HTR-8/SVneo (cell line): Measurements from ENCODE around the gene RSPH3.
A peak's percentile ranks its signal among the peaks of the same experiment; 100 is the strongest.
"Not testable (repeated sequence)": the region's sequence is repeated elsewhere in the genome, so short reads cannot be mapped to it uniquely, and the experiment has no call there.

Source experiments
- DNase-seq: peaks from one replicate; pipeline ENCODE4 v3.0.0; 2011; ENCODE audit warnings: low spot score, mixed read lengths; ENCODE audit not compliant: insufficient read length
- FAIRE-seq: peaks from 2 replicates; lab custom pipeline; 2011; peaks lifted over from hg19 to GRCh38; lab: Jason Lieb, UNC

The RSPH3 gene

DNA sequence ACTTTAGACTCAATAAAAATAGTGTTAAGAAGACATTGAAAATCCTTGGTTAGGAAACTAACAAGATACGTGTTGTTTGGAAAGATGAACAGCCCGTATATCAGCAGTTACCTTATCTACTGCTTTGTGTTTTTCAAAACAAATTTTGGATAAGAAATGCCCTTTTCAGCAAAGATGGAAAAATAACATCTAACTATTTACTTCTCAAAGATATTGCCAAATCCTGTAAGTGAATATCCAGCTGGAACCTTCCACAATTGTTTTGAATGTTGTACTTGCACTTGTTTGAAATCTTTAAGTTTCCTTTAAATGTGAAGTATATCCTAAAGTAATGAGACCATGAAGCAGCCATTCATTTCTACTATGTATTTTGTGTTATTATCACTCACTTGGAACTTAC is 30.2 kb upstream of the RSPH3 start:
- FAIRE-seq, result no peak
- no peak for DNase-seq

DNA sequence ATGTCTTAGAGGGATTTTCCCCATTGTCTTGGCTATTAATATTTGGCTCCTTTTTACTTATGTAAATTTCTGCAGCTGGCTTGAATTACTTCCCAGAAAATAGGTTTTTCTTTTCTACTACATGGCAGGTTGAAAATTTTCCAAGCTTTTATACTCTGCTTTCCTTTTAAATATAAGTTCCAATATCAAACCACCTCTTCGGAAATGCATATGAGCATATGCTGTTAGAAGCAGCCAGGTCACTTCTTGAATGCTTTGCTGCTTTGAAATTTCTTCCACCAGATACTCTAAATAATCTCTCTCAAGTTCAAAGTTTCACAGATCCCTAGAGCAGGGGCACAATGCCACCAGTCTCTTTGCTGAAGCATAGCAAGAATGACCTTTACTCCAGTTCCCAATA is 25.2 kb upstream of the RSPH3 start:
- not testable (repeated sequence) for DNase-seq, FAIRE-seq

DNA sequence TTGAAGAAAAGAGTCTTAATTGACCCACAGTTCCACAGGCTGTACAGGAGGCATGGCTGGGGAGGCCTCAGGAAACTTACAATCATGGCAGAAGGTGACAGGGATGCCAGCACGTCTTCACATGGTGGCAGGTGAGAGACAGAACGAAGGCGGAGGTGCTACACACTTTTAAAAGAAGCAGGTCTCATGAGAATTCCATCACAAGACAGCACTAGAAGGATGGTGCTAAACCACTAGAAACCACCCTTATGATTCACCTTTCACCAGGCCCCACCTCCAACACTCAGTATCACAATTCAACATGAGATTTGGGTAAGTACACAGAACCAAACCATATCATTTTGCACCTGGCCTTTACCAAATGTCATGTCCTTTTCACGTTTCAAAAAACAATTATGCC is 23.9 kb upstream of the RSPH3 start:
- no peak for FAIRE-seq
- no peak for DNase-seq

DNA sequence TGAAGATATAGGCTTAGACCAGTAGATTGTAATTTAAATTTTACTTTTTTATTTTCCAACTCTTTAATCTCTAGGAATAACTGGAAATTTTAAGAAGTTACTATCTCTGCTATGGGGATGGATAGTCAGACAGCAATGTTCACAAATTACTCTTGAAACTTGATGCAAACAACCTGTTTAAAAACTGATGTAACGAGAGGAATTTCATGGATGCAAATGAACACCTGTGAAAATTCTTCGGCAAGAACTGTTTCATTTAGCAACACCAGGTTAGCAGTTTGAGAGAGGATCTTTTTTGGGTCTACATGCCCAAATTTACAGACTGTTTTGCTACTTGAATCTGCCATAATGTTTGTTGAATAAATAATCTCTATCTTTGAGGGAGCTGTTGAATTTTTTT is 20.0 kb upstream of the RSPH3 start:
- DNase-seq (no peak), FAIRE-seq (no peak)

DNA sequence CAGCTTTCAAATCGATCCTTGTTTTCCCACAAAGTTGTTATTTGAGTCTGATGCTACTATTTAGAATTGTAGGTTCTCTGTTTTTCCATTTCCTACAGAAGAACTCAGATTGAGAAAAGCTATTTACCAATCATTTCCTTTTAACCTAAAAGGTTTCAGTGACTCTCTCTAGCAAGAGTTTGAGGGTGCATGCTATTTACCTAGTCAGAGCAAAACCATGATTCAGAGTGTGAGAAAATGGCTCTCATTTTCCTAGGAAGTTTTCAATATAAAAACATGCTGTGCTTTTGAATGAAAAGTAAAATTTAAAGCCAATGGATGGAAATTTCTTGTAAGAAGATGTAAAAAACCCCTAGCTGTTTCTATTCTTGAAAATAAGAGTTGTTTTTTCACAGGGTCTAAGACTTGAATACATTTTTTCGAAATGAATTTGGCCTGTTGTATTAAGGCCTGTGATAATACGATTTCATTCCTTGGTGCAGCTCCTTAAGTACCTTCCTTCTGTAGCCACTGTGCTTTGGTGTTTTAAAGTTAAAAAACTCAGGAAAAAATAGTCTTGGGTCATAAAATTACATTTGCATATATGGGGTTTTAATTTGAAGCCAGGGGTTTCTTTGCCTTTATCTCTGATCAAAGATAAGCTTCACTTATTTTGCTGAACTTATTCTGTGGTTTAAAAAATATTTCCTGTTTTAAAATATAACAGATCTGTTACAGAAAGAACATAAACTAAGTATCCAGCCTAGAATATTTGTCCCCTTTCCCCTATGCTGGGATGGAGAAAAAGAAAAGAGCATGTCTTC is 18.0 kb upstream of the RSPH3 start:
- FAIRE-seq, result no peak
- no peak for DNase-seq

DNA sequence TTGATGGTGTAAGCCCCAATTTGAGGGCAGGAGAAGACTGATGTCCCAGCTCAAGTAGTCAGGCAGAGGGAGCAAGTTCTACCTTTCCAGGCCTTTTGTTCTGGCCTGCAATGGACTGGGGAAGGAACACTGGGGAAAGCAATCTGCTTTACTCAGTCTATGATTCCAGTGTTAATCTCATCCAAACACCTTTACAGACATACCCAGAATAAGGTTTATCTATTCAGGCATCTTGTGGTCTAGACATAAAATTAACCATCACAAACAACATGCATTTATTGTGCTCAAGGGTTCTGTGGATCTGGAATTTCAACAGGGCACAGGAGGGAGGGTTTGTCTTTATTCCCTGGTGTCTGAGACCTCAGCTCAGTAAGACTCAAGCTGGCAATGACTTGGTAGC is 14.4 kb upstream of the RSPH3 start:
- FAIRE-seq (no peak), DNase-seq (no peak)

DNA sequence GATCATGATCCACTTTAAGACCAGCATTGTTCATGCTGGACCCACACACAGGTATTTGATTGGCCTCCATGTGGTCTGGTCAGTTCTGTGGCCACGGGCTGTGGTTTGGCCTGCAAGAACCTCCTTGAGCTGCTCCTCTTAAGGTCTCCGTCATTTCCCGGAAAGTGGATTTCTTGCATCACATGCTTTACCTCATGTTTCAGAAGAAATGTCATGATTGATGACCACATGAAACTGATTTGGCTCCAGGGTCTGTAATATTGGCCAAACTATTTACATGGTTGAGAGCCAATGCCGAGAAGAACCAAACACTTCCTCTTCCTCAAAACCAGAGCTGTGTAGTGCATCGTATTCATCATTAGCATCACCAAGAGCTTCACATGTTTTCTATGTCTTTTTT is 13.2 kb upstream of the RSPH3 start:
- FAIRE-seq, result no peak
- no peak for DNase-seq

DNA sequence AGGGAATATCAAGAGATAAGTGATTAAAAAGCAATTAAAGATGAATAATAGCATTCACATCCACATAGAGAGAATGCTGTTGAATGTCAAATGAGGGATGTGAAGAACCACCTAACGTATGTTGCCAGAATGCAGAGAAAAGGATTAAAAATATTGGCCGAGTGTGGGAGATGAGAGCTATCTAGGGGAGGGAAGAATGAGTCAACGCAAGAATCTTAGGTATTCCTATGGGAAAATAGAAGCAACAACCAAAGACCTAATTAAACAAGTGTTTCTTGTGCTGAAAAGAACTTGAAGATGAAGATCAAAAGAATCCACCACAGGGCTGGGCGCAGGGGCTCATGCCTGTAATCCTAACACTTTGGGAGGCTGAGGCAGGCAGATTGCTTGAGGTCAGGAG is 12.2 kb upstream of the RSPH3 start:
- DNase-seq (peak; percentile 10), FAIRE-seq (no peak)

DNA sequence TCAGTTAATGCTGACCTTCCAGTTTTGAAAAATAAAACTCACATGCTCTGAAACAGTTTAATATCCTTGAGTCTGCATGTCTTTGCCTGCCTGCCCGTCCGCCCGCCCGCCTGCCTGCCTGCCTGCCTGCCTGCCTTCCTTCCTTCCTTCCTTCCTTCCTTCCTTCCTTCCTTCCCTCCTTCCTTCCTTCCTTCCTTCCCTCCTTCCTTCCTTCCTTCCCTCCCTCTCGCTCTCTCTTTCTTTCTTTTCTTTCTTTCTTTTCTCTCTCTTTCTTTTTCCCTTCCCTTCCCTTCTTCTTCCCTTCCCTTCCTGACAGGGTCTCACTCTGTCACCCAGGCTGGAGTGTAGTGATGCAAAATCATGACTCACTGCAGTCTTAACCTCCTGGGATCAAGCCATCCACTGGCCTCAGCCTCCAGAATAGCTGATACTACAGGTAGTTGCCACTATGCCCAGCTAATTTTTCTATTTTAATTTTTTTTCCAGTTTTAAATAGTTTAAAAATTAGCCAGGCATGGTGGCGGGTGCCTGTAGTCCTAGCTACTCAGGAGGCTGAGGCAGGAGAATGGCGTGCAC is 10.1 kb upstream of the RSPH3 start:
- DNase-seq, FAIRE-seq: not testable (repeated sequence)

DNA sequence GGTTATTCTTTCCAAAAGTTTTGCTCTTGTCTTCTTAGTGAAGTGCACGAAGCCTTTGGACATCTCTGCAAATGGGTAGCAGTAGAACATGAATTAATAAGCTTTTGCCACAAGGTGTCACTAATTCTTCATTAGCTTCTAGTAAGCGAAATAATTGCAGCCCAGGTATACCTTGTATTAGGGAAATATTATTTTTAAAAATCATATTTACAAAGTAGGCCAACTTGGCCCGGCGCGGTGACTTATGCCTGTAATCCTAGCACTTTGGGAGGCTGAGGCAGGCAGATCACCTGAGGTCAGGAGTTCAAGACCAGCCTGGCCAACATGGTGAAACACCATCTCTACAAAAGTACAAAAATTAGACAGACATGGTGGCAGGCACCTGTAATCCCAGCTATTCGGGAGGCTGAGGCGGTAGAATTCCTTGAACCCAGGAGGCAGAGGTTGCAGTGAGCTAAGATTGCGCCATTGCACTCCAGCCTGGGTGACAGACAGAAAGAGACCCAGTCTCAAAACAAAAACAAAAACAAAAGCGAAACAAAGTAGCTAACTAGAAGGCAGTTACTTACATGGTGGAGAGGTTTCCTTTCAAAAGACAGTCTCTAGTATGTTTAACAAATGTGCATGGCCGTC is 8.8 kb upstream of the RSPH3 start:
- FAIRE-seq (no peak), DNase-seq (no peak)

DNA sequence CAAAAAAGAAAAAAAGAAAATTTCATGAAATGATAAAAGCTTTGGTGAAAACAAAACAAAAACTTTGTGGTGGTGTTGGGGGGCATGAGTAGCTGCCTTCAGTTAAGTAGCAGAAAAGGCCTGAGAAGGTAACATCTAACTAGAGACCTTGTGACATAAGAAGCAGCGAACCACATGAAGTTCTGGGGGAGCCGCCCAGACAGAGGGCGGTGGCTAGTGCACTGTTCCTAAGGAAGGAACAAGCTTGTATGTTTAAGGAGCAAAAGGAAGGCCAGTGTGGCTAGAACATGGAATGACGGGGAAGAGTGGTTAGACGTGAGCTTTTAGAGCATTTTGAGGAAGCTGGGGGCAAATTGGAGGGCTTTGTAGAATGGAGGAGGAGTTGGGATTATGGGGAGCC is 7.5 kb upstream of the RSPH3 start:
- DNase-seq (no peak), FAIRE-seq (no peak)

DNA sequence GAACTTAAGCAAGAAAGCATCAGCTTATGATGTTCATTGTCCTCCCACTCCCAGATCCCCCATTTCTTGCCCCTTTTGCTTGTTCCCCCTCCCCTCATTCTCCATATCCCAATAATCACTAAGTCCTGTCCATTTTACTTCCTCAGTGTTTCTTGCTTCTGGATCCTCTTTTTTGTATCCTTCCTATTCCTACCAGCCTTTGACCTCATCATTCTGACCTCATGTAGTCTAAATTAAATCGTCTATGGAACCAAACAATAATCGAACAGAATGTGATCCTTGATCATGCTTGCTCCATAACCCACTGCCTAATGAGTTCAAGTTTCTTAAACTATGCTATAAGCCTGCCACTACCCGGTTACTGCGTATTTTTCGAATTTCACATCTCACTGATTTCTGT is 5.4 kb upstream of the RSPH3 start:
- DNase-seq (no peak), FAIRE-seq (no peak)

DNA sequence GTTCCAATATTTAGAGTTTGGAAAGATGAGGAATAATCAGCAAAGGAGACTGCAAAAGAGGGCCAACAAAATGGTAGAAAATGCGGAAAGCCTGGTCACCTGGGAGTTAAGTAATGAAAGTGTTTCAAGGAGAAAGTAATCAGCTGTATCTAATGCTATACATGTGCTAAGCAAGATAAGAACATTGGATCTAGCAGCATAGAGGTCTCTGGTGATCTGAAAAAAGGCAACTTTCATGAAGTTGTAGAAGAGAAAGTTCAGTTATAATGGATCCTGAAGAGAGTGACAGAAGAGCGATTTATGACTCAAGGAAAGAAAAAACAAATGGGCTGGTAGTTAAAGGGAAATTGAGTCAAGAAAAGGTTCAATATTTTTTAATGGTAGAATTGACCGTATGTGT is 4.6 kb upstream of the RSPH3 start:
- FAIRE-seq, result no peak
- DNase-seq, result no peak

DNA sequence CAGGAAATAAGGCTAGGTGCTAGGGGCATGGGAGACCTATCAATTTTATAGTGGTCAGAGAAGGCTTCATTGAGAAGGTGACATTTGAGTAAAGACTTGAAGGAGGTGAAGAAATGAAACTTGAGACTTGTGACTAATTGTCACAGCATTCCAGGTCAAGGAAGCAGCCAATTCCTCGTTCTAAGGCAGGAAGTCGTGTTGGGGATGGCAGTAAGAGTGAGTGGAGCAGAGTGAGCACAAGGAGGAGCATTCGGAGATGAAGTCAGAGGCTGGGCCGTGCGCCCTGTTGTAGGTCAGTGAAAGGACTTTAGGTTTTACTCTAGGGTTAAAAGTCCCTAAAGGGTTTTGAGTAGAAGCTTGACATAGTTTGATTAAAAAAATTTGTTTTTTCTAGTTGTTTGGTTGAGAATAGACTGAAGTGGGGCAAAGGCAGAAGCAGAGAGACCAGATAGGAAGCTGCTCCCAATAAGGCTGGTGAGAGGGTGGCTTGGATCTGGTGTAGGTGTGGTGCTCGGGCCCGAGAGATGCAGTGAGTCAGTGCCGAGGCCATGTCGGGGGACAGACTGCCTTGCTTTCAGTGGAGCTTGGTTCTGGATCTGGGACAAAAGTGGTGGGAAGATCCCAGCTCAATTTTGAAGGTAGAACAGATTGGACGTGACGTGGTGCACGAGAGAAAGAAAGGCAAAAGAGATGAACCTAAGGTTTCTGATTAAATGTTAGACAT is 2.6 kb upstream of the RSPH3 start:
- FAIRE-seq (no peak), DNase-seq (peak; percentile 33)

DNA sequence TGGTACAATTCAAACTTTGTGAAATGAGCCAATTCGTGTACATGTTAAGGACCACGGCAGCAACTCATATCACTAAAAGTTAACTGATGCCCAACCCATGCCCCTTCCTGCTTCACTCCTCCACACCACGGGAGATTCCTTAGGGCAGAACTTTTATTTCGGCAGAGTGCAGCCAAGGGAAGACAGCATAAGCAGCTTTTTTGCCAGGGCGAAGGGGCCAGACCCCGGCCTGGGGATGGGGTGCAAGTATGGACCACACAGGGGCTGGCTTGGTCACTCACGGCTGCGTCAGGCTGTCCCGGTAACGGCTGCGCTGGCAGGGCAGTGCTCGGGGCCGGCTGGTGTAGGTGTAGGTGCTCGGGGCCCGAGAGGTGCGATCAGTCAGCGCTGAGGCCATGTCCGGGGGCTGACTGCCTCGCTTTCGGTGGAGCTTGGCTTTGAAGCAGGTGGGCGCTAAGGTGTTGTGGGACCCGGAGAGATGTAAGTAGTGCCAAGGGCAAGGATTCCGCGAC is 792 bp downstream of the RSPH3 start:
- no peak for FAIRE-seq
- no peak for DNase-seq

DNA sequence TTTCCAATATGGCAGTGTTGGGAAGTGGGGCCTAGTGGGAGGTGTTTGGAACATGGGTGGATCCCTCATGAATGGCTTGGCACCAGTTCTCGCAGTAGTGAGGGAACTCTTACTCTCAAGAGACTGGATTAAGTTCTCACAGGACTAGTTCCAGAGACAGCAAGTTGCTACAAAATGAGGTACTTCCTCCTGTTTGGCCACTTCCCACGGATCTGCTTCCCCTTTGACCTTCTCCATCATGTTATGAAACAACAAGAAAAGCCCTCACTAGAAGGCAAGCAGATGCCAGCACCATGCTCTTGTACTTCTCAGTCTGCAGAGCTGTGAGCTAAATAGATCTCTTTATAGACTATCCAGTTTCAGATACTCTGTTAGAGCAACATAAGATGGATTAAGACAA is 3.1 kb downstream of the RSPH3 start:
- no peak for FAIRE-seq

DNA sequence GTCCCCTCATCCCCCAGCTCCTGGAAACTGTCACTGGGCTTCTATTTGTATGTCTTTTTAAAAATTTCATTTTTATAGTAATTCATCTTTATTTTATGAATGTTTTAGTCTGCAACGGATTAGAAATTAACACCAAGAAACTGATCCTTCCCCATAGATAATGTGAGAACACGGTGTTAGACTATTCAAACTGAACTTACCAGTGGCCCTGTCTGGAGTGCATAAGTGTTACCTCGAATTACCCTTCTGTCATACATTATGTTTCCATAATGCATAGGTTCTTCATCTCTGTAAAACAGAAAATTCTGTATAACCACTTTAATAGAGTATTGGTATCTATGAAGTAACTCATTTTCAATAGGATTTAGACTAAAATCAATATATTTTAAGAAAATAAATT is 6.4 kb downstream of the RSPH3 start:
- no peak for FAIRE-seq
- no peak for DNase-seq

More for the DNA sequence above, 3.1 kb downstream of the RSPH3 start:
- no peak for DNase-seq

DNA sequence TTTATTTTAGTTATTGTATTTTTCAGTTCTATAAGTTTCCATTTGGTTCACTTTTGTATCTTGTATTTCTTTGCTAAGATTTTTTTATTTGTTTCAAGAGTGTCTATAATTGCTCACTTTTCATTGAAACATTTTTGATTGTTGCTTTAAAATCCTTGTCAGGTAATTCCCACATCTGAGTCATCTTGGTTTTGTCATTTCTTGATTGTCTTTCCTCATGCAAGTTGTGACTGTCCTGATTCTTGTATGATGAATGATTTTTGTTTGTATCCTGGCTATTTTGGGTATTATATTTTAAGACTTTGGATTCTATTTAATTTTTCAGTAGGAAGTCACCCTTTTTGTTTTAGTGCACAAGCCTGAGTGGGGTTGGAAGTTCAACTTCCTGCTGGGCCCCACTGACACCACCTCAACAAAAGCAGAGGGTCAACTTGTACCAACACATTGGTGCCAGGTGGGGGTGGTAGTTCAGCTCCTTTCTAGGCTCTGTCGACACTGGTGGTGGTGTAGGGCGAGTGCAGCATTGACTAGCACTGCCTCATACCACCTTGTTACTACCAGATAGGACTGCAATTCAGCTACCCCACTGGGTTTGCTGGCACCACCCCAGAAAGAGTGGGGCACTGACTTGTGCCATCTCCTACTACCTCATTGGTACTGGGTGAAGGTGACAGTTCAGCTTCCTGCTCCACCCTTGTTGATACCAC is 8.8 kb downstream of the RSPH3 start:
- DNase-seq (no peak), FAIRE-seq (no peak)

DNA sequence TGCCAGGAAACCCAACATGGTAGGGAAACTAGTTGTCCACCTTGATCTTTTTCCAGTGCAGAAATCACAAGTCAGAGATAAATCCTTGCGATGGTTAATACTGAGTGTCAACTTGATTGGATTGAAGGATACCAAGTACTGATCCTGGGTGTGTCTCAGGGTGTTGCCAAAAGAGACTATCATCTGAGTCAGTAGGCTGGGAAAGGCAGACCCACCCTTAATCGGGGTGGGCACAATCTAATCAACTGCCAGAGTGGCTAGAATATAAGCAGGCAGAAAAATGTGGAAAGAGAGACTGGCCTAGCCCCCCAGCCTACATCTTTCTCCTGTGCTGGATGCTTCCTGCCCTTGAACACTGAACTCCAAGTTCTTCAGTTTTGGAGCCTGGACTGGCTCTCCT is 10.3 kb downstream of the RSPH3 start:
- FAIRE-seq, result not testable (repeated sequence)

DNA sequence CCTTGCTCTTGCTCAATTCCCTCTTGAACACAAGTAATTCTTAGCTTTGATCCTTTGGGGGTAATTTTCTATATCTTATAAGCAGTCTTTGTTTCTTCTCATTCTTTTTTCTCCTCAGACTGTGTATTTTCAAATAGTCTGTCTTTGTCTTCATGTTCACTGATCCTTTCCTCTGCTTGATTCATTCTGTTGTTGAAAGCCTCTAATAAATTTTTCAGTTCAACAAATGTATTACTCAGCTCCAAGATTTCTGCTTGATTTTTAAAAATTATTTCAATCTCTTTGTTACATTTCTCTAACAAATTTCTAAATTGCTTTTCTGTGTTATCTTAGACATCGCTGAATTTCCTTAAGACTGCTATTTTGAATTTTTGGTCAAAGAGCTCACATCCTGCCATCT is 11.5 kb downstream of the RSPH3 start:
- no peak for DNase-seq
- no peak for FAIRE-seq

More for the DNA sequence above, 10.3 kb downstream of the RSPH3 start:
- not testable (repeated sequence) for DNase-seq
